GM19351 (cell line): ENCODE results near the gene SLC5A5.
"Not testable (repeated sequence)": the region's sequence is repeated elsewhere in the genome, so short reads cannot be mapped to it uniquely, and the experiment has no call there.

ENCODE experiments used
- ATAC-seq: cut with Tn5 transposase; IDR thresholded peaks from one replicate; pipeline ENCODE4 v1.9.1; 2021; ENCODE audit warnings: mild to moderate bottlenecking, moderate library complexity; ENCODE audit not compliant: unreplicated experiment

Gene SLC5A5

DNA sequence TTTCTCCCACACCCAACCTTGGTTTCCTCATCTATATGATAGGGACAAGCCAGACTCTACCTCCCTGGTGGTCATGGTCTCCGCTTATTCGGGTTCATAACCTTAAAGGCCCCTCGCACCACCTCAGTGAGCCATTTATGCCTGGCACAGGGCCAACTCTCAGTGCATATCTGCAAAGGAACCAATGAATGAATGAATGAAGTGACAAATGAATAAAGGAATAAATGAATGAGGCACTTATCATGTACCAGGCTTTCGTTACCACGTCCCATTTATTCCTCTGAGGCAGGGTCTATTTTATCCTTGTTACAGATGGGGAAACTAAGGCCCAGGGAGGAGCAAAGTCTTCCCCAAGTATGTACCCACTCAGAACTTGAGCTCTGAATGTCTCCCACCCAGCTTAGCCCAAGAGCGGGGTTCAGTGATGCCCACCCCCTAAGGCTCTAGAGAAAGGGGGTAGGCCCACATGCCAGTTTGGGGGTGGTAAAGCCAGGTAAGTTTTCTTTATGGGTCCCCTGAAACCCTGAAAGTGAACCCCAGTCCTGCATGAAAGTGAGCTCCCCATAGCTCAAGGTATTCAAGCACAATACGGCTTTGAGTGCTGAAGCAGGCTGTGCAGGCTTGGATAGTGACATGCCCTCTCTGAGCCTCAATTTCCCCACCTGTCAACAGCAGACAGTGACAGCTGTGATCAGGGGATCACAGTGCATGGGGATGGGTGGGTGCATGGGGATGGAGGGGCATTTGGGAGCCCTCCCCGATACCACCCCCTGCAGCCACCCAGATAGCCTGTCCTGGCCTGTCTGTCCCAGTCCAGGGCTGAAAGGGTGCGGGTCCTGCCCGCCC is 490 bp upstream of the SLC5A5 start:
- no peak for ATAC-seq

DNA sequence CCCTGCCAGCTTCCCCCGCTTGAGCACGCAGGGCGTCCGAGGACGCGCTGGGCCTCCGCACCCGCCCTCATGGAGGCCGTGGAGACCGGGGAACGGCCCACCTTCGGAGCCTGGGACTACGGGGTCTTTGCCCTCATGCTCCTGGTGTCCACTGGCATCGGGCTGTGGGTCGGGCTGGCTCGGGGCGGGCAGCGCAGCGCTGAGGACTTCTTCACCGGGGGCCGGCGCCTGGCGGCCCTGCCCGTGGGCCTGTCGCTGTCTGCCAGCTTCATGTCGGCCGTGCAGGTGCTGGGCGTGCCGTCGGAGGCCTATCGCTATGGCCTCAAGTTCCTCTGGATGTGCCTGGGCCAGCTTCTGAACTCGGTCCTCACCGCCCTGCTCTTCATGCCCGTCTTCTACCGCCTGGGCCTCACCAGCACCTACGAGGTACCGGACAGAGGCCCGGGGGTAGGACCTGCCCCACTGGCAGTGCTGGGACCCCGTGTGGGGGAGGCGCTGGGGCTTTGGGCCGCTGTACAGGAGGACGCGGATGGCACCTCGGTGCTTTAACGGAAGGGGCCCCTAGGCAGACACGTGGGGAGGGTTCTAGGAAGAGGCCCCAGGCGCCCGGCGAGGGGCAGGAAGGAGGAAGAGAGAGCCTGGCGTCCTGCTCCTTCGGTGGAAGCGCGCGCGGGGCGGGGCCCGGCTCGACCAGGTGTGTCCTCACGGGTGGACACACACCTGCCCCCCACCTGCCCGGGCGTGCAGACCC is 681 bp downstream of the SLC5A5 start:
- no peak for ATAC-seq

DNA sequence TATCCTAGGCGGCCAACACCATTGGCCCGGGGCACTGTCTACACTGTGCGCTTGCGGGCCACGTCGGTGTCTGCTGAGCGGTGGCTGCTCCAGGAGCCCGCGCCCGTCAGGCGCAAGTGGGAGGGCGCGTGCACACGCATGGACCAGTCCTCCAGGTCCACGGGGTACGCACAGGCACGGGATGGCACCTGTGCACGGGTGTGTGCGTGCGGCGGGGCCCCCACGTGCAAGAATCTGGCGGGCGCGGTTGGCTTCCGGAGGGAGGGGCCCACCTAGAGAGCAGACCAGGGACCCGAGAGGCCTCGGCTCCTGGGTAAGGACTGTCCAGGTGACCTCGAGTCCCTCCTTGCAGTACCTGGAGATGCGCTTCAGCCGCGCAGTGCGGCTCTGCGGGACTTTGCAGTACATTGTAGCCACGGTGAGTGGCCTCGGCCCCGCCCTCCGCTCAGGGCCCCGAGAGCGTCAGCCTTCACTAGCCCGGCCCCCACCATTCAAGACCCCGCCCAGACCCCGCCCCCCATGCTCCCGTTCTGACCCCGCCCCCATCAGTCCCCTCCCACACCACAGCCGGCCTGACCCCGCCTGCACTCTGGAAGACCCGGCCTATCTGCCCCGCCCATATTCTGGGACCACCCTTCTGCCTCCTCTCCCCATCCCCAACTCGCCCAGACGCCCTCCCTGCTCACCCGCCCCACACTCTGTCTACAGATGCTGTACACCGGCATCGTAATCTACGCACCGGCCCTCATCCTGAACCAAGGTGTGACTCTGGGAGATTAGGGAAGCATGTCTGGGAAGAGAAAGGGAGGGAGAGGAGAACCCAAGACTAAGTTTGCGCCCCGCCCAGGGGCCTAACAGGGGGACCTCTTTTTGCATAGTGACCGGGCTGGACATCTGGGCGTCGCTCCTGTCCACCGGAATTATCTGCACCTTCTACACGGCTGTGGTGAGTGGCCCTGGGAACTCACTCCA is 2.3 kb downstream of the SLC5A5 start:
- no peak for ATAC-seq

DNA sequence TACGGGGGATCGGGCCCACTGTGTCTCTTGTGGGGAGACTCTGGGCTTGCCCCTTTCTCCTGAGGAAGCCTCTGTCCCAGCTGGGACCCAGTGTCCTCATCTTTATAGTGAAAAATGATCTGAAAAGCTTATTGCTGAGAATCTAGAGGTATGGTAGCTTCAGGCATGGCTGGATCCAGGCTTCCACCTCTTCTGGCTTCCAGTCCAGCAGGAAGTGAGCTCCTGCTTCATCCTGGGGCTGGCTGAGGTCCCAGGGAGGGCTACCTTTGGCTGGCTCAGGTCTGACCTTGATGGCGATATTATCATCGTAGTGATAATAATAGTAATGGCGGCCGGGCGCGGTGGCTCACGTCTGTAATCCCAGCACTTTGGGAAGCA is 3.0 kb downstream of the SLC5A5 start:
- ATAC-seq: no peak

DNA sequence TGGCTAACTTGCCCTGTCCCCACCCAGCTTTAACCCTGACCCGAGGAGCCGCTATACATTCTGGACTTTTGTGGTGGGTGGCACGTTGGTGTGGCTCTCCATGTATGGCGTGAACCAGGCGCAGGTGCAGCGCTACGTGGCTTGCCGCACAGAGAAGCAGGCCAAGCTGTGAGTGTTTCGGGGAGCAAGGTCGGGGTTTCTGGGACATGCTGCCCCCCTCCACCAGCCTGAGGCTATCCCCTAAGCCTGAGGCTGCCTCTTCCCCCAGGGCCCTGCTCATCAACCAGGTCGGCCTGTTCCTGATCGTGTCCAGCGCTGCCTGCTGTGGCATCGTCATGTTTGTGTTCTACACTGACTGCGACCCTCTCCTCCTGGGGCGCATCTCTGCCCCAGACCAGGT is 6.0 kb downstream of the SLC5A5 start:
- no peak for ATAC-seq

DNA sequence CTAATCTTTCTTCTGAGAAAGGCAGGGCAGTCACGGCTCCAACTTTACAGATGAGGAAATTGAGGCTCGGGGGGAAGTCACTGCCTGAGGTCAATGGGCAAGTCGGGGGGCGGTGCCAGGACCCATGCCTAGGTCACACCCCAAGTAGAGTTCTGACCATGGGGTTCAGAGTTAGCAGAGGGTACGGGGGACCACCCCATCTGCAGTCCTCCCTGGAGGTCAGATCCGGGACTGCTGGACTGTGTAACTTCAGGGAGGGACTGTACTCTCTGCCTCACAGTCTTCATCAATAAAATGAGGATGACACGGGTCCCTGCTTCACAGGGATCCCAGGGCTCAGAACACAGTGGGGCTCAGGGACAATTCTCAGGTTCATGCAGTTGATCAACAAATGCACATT is 7.7 kb downstream of the SLC5A5 start:
- no peak for ATAC-seq

DNA sequence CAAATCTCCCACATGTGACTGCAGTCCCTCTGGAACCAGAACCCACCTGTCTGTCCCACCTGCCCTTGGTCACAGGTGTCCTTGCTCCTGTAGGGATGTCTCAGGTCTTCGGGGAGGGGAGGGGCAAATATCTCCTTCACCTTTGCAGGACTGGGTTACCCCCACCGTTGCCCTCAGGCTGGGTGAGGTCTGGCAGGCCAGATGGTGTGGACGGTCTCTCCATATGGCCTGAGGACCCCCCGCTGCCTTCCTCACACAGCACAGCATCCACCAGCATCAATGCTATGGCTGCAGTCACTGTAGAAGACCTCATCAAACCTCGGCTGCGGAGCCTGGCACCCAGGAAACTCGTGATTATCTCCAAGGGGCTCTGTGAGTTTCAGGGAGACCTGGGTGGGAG is 10.0 kb downstream of the SLC5A5 start:
- ATAC-seq: no peak

DNA sequence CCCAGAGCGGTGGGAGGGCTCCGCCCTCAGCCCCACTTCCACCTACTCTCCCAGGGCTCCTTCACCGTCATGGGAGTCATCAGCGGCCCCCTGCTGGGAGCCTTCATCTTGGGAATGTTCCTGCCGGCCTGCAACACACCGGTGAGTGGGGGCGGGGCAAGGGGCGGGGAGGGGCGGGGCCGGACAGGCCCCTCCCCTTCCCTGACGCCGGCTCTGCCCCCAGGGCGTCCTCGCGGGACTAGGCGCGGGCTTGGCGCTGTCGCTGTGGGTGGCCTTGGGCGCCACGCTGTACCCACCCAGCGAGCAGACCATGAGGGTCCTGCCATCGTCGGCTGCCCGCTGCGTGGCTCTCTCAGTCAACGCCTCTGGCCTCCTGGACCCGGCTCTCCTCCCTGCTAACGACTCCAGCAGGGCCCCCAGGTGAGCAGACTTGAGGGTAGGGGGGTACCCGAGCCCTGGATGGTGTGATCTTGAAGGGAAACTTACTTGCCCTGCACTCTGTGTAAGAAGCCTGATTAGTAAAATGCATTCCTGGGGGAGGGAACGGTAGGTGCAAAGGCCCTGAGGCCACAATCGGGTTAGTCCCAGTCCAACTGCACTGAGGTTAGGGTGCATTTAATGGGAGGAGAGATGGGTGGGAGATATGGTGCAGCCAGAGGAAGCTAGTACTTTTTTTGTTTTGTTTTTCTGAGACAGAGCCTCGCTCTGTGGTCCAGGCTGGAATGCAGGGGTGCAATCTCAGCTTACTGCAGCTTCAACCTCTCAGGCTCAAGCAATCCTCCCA is 12.1 kb downstream of the SLC5A5 start:
- no peak for ATAC-seq

DNA sequence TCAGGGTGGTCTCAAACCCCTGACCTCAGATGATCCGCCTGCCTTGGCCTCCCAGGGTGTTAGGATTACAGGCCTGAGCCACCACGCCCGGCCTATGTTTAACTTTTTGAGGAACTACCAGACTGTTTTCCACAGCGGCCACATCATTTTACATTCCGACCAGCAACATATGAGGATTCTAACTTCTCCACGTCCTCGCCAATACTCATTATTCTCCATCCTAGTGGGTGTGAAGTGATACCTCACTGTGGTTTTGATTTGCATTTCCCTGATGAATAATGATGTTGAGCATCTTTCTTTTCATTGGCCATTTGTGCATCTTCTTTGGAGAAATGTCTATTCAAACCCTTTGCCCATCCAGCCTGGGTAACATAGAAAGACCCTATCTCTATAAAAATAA is 14.8 kb downstream of the SLC5A5 start:
- ATAC-seq: no peak

DNA sequence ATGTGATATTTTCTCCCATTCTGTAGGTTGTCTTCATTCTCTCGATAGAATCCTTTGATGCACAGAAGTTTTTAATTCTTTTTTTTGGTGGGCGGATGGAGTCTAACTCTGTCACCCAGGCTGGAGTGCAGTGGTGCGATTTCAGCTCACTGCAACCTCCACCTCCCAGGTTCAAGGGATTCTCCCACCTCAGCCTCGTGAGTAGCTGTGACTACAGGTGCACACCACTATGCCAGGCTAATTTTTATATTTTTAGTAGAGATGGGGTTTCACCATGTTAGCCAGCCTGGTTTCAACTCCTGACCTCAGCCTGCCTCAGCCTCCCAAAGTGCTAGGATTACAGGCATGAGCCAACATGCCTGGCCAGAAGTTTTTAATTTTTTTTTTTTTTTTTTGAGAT is 15.5 kb downstream of the SLC5A5 start:
- not testable (repeated sequence) for ATAC-seq

DNA sequence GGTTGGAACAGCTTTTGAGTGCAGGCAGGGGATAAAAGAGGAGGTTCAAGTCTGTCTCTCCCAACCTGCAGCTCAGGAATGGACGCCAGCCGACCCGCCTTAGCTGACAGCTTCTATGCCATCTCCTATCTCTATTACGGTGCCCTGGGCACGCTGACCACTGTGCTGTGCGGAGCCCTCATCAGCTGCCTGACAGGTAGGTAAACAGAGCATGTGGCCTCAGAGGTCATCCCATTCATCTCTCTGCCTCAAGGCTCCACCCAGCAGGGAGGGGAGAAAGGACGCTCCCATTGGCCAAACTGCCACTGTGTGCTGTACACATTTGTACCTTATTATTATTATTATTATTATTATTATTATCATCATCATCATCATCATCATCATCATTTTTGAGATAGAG is 16.5 kb downstream of the SLC5A5 start:
- no peak for ATAC-seq

DNA sequence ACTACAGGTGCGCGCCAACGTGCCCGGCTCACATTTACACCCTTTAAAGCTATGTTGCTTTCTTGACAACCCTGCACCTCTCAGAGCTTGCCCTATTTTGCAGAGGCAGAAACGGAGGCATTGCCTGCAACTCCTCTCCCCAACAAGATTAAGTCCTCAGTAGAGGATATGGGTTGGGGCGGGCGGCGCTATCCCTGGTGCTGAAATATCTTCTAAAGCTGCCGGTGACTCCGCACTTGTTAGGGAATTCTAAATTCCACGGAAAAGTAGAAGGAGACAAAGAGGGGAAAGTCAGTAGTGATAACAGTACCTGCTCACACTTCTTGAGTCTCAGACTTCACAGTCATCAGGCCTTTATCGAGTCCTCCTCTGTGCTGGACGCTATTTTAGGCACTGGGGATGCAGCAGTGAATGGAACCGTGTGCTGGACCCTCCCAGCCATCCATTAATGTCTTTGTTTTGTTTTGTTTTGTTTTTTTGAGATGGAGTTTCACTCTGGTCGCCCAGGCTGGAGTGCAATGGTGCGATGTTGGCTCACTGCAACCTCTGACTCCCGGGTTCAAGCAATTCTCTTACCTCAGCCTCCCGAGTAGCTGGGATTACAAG is 18.0 kb downstream of the SLC5A5 start:
- ATAC-seq: no peak

DNA sequence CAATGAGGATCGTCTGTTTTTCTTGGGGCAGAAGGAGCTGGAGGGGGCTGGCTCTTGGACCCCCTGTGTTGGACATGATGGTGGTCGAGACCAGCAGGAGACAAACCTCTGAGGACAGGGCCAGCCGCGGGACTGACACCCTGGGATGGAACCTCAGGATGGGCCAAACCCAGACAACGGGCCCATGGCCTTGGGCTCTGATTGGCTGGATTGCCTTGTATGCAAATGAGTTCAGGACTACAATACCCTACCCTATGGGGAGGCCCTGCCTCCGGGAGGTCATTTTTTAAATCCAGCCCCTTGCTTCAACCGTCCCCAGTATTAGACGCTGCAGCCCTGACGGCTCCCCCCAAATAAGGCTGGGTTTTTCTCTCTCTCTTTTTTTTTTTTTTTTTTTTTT is 22.0 kb downstream of the SLC5A5 start:
- ATAC-seq: no peak

DNA sequence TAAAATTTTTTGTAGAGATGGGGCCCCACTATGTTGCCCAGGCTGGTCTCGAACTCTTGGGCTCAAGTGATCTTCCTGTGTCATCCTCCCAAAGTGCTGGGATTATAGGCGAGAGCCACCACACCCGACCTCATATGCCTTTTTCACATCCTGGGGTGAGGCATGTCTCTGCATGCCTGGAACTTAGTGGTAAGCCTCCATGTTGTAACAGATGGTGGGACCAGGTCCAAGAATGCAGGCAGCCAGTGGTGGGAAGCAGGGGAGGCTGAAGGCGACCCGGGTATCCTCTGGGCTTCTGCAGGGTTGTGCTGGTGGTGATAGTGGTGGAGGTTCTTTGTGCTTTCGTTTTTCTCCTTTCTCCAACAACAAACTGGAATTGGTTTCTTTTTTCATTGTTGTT is 31.0 kb downstream of the SLC5A5 start:
- ATAC-seq: no peak

DNA sequence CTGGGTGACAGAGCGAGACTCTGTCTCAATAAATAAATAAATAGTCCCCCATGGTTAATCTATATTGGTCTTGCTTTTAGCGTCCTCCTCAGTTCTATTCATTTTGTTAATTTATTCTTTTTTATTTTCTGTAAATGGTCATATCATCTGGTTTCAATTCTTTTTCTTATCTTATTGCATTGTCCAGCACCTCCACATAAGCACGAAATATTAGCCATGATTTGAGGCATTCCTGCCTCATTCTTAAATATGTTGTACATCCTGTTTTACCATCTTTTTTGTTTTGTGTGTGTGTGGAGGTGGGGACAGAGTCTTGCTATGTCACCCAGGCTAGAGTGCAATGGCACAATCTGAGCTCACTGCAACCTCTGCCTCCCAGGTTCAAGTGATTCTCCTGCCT is 36.5 kb downstream of the SLC5A5 start:
- no peak for ATAC-seq

DNA sequence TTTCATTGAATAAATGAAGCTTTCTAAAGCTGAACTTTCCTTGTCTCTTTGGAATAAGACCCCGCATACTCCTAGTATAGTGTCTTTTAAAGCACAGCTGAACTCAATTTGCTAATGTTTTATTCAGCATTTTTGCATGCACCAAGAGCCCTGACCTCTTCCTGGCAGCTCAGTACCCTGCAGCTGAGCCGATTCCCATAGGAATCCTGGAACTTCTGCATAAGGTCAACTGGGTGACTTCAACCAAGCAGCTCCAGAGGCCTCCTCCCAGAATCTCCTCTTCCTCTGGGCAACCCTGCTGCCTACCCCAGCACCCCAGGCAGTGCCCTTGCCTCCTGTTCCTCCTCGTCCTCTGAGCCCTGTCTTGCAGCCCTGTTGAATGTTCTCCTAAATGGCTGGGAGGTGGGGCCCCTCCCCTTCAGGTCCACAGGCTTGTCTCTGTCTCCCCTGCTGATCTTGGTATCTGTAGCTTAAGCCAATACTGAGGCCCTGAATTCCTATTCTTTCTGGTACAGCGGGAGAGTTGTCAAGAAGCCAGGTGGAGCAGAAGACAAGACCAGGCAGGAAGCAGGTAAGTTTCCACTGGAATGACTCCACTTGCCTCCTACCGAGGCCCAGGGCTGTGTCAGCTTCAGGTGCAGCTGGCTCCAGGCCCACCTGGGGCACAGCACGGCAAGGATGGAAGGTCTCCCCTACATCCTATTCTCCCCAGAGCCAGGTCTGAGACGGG is 37.4 kb downstream of the SLC5A5 start:
- ATAC-seq: no peak

DNA sequence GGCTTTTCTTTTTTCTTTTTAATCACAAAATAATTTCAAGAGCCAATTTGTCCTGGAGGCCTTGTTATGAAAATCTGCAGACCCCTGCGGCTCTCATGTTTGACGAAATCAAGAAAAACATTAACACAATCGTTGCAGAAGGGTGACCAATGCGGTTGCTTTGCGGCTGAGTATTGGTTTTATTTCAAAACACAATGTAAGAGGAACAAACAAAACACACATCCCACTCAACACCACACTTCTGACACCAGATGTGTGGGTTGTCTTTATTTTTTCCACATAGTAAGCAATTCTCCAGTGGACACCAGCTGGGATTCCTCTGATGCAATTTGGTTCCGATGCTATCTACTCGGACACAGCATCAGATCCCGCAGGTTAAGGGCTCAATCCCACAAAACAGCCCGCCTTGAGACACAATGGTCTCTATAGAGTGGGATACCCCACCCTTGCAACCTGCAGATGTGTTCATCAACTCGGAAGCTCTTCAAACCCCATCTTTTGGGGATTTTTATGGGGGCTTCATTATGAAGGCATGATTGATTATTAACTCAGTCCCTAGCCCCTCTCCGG is 39.1 kb downstream of the SLC5A5 start:
- ATAC-seq: no peak

DNA sequence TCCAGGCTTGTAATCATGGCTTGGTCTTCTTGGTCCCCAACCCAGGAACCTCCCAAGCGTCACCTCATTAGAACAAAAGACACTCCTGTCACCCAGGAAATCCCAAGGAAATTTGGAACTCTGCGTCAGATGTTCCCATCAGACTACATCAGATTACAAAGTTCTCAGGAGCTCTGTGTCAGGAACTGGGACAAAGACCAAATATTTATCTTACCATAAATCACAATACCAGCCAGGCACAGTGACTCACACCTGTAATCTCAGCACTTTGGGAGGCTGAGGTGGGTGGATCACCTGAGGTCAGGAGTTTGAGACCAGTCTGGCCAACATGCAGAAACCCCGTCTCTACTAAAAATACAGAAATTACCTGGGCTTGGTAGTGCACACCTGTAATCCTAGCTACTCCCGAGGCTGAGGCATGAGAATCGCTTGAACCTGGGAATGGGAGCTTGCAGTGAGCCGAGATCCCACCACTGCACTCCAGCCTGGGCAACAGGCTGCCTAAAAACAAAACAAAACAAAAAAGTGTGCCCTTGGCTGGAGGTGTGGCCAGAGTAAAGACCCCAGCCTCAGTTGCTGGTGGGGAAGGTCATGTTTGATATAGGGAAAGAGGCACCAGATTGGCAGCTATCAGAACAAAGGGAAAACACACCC is 44.3 kb downstream of the SLC5A5 start:
- ATAC-seq: no peak

DNA sequence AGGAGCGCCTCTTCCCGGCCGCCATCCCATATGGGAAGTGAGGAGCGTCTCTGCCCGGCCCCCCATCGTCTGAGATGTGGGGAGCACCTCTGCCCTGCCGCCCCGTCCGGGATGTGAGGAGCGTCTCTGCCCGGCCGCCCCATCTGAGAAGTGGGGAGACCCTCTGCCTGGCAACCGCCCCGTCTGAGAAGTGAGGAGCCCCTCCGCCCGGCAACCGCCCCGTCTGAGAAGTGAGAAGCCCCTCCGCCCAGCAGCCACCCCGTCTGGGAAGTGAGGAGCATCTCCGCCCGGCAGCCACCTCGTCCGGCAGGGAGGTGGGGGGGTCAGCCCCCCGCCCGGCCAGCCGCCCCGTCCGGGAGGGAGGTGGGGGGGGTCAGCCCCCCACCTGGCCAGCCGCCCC is 46.4 kb downstream of the SLC5A5 start:
- not testable (repeated sequence) for ATAC-seq
